WI38 (cell line): ENCODE results near the gene SH2D5.

ENCODE experiments used
- H3K4me3 ChIP-seq: 2 replicates; pipeline ENCODE4 v1.5.1; 2011; ENCODE audit warnings: low read depth, mild to moderate bottlenecking, control low read depth, low read length
- TF ChIP-seq, protein P1 (sequence below): IDR thresholded peaks from 2 replicates; pipeline ENCODE4 v1.5.1; 2012; ENCODE audit warnings: low read depth, mild to moderate bottlenecking, control low read depth, low read length

Gene SH2D5

DNA sequence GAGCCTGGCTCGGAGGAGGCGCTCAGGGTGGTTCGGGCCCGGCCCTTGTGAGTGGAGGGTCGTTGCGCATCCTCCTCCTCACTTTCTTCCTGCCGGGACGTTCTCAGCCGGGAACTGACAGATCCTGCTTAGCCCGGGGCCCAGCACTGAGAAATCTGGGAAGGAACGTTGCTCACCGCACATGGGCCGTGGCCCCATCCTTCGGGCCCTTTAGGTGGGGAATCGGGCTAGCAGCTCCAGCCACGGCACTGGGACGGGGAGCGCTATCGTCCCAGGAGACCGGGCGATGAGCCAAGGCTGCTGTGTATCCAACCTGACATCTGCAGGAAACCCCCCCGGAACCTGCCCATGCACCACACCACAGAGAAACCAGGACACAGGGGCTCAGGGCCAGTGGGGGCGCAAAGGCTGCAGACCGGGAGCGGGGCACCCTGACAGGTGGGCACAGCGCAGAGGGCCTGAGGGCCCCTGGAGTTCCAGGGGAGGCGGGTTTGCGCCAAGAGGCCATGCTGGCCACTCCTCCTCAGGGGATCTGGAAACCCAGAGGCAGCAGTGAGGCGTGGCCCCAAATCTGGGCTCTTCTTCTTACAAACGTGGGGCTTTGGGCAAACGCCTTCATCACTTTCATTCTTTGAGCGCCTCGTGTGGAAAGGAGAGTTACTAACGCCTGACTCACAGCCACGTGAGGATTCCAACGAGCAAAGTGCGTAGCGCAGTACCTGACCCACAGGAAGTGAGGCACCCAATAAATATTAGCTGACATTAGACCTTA, at the start of gene SH2D5:
Gene SH2D5, minus strand, starts transcription at position 116 of the 772 bp plus-strand sequence. CDS start 4,659 bp downstream, outside the sequence.
- H3K4me3 ChIP-seq, result peak within 1 kb of the TSS; percentile 65
- TF ChIP-seq, protein P1, sequence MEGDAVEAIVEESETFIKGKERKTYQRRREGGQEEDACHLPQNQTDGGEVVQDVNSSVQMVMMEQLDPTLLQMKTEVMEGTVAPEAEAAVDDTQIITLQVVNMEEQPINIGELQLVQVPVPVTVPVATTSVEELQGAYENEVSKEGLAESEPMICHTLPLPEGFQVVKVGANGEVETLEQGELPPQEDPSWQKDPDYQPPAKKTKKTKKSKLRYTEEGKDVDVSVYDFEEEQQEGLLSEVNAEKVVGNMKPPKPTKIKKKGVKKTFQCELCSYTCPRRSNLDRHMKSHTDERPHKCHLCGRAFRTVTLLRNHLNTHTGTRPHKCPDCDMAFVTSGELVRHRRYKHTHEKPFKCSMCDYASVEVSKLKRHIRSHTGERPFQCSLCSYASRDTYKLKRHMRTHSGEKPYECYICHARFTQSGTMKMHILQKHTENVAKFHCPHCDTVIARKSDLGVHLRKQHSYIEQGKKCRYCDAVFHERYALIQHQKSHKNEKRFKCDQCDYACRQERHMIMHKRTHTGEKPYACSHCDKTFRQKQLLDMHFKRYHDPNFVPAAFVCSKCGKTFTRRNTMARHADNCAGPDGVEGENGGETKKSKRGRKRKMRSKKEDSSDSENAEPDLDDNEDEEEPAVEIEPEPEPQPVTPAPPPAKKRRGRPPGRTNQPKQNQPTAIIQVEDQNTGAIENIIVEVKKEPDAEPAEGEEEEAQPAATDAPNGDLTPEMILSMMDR, result no peak

DNA sequence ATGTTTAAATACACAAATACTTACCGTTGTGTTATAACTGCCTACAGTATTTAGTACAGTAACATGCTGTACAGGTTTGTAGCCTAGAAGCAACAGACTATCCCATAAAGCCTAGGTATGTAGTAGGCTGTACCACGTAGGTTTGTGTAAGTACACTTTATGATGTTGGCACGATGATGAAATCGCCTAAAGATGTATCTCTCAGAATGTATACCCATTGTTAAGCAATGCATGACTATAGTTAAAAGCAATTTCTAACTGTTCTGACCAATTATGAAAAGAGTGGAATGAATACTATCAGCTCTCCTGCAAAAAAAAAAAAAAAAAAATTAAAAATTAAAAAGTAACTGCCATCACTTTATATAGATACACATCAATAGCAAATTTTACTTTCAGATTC, 43.2 kb upstream of the SH2D5 start:
- no peak overlapping the region for H3K4me3 ChIP-seq
- TF ChIP-seq, protein P1, result no peak

DNA sequence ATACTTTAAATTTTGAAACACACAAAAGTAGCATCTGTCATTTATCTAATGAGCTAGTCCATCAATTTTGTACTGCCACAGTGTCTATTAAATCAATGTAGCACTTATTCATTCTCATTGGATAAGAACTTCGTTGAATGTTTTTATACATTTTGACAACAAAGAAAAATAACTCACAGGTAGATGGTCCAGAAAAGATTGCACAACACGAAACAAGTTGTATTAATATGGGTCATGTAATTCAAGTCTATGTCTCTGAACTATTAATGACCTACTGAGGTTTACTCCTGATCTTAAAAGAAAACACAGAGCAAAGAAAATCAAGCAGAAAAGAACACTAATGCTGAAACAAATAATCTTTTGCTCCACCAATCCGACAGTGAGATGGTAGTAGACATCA, 39.3 kb upstream of the SH2D5 start:
- TF ChIP-seq, protein P1, result no peak

DNA sequence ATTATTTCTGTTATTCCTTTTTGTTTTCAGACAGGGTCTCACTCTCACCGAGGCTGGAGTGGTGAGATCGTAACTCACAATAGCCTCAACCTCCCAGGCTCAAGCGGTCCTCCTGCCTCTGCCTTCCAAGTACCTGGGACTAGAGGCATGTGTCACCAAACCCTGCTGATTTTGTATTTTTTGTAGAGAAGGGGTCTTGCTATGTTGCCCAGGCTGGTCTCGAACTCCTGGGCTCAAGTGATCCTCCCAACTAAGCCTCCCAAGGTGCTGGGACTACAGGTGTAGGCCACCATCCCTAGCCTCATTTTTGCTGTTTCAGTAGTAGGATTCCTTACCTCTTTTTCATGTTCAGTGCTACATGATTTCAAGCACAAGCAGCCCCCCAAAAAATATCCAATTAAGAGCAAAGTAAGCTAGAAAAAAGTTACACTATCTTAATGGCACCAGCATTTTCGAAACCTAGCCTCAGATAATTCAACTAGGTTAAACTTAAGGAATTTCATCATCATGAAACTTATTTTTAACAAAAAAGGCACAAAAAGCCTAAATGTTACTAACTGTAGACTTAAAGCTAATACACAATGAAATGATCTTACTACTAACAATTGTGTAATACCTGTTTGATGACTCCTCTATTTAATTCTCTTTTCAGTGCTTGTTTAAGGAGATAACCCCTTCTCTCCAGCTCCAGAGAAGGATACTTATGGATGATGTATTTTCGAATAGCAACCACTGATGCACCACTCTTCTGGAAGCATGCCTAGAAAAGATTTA, 38.0 kb upstream of the SH2D5 start:
- H3K4me3 ChIP-seq, result no peak overlapping the region
- TF ChIP-seq, protein P1, result no peak

More for the DNA sequence above, 39.3 kb upstream of the SH2D5 start:
- no peak overlapping the region for H3K4me3 ChIP-seq

DNA sequence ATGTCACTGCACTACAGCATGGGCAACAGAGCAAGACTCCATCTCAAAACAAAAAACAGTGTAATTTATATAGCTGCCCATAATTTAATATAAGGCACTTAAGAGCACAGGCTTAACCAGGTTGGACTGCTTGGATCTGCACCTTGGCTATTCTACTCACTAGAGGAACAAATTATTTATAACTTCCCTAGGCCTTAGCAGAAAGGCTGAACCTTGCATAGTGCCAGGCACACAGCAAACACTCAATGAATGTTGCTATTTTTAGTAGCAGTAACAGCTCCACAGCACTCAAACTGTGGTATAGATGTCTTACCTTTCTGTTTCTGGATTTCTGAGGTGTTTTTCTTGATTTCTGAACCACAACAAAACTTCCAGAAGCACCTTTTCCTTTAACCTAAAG, 34.8 kb upstream of the SH2D5 start:
- TF ChIP-seq, protein P1, result no peak
- no peak overlapping the region for H3K4me3 ChIP-seq

DNA sequence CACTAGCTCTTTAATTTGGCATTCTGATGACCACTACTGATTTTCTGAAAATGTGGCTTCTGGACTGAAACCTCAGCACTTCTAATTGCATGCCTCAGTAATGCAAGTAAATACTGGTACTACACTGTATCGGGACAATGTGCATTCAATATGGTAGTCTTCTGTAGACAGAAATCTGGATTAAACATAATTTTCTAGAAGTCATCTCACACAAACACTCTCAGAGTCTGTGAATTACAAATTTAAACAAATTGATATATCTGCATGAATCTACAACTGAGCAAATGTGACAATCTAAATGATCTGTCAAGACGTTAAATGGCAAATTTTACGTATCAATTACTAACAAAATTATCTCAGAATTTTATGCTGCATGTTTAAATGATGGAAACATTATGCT, 30.9 kb upstream of the SH2D5 start:
- no peak overlapping the region for H3K4me3 ChIP-seq
- TF ChIP-seq, protein P1, result no peak

DNA sequence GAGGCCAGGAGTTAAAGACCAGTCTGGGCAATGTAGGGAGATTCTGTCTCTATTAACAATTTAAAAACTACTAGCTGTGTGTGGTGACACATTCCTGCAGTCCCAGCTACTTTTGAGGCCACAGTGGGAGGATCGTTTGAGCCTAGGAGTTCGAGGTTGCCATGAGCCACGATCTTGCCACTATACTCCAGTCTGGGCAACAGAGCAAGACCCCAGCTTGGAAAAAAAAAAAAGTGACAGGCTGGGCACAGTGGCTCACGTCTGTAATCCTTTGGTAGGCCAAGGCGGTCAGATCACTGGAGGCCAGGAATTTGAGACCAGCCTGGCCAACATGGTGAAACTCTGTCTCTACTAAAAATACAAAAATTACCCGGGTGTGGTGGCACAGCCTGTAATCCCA, 27.8 kb upstream of the SH2D5 start:
- TF ChIP-seq, protein P1, result no peak
- no peak overlapping the region for H3K4me3 ChIP-seq
